ENCODE measurements around the gene ARFGEF2.

GRCh38 chr20:48889140-48889790, 32.2 kb upstream of the ARFGEF2 start:
- TF ChIP-seq CTCF (IDR thresholded peaks at IDR 0.05 in 4 of 5, conservative IDR thresholded peaks at IDR 0.05 in 1 of 5) = no peak
- no peak for TF ChIP-seq POLR2A (IDR thresholded peaks at IDR 0.05)

All from gastrocnemius medialis (tissue), 4 donors.